ENCODE results near the gene SLC30A2.

The SLC30A2 gene

DNA sequence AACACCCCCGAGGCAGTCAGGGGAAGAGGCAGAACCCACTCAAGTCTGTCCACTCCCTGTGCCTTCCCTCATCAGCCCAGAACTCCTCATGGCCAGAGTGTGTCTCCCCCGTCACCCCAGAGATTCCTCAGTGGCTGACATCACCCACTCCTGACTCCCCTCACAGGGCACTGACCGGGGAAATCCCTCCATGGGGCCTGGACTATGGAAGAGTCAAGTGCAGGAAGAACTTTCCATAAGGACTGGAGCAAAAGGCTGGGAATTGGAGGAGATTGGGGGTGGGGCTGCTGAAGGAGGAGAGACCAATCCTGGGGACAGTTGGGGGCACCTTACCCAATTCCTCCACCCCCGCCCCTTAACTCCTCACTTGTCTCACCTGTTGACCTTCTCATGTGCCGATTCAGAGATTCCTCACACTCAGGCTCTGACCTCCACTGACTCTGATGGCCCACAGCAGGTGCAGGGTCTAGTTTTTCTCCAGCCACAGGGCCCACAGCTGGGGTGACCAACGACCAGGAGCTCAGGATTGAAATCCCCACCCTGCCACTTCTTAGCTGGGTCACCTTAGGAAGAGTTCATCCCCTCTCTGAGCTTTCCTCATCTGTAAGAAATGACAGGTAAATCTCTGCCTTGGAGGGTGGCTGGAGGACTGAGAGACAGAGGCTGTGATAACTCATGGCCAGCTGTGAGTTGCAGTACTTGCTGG lies 24.8 kb downstream of the SLC30A2 start:
- DNase-seq: no peak

GRCh38 chr1:26020330-26020768 lies 25.6 kb downstream of the SLC30A2 start:
- no peak for DNase-seq

- DNase-seq: no peak
Measured at GRCh38 chr1:26019641-26020315, 26.1 kb downstream of the SLC30A2 start.

GRCh38 chr1:26017606-26018005 lies 28.3 kb downstream of the SLC30A2 start:
- DNase-seq: no peak

- peak; percentile 22 for DNase-seq
Measured at GRCh38 chr1:26016953-26017545, 28.9 kb downstream of the SLC30A2 start.

DNA sequence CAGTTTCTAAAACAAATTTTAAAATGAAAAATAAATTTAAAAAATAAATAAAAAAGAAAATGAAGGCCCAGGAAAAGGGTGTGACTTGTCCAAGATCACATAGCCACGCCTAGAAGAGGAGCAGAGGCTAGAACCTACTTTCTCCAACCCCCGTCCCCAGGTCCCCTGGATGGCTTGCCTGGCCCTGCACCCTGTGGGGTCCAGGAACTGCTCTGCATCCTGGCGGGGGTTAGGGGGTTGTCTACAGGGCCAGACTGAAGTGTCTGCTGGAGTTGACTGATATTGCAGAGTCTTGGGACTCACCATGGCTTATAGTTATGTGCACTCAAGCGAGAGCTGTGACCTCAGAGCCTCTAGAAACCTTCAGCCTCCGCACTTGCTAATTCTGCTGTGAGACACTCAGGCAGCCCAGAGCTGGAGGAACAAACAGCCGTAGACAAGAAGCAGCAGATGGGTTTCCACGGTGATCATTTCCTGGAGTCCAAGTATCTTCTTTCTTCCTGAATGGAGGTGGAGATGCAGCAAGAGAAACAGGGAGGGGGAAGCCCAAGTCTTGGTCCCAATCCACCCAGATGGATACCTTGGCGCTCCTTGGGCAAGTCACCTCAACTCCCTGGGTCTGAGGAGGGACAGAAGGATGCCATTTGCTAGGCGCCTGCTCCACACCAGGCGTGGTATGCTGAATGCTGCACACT lies 29.5 kb downstream of the SLC30A2 start:
- DNase-seq: peak; percentile 39

GRCh38 chr1:26015358-26015757 lies 30.6 kb downstream of the SLC30A2 start:
- peak; percentile 94 for DNase-seq

GRCh38 chr1:26014179-26014578 lies 31.7 kb downstream of the SLC30A2 start:
- no peak for DNase-seq

- no peak for DNase-seq
Measured at GRCh38 chr1:26012864-26013263, 33.1 kb downstream of the SLC30A2 start.

- DNase-seq: no peak
Measured at GRCh38 chr1:26010825-26011224, 35.1 kb downstream of the SLC30A2 start.

DNA sequence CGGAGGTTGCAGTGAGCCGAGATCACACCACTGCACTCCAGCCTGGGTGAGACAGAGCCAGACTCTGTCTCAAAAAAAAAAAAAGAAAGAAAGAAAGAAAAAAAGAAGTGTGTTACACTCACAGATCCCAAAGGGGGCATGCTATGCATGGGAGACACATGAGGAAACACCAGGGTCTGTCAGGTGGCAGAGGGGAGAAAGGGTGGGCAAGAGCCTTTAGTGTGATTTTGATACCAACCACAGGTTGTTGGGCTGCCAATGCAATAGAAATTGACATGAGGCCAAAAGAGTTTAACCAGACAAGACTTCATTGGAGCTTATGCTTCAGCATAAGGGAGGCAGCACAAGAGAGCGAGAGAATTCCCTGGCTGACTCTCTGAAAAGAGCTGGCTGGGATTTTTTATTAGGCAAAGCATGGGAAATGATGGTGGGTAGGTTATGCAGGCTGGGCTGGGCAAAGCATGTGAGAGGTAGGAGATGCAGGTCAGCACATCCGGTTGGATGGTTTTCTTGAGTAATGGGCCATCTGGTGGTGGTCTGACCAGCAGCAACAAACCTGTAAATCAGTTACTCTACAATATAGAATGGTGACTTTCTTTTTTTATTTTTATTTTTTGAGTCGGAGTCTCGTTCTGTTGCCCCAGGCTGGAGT lies 36.0 kb downstream of the SLC30A2 start:
- no peak for DNase-seq

DNA sequence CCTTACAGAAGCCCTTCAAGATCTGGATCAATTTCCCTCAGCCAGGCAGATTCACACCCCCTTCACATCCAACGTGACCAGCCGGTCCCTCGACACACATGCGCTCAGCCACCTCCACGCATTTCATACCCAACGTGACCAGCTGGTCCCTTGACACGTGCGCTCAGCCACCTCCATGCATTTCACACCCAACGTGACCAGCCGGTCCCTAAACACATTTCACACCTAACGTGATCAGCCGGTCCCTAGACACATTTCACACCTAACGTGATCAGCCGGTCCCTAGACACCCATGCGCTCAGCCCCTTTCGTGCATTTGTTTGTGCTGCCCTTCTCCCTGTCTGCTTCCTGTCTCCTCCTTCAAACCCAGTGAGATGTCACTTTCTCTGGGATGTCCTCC lies 39.2 kb downstream of the SLC30A2 start:
- DNase-seq: no peak

DNA sequence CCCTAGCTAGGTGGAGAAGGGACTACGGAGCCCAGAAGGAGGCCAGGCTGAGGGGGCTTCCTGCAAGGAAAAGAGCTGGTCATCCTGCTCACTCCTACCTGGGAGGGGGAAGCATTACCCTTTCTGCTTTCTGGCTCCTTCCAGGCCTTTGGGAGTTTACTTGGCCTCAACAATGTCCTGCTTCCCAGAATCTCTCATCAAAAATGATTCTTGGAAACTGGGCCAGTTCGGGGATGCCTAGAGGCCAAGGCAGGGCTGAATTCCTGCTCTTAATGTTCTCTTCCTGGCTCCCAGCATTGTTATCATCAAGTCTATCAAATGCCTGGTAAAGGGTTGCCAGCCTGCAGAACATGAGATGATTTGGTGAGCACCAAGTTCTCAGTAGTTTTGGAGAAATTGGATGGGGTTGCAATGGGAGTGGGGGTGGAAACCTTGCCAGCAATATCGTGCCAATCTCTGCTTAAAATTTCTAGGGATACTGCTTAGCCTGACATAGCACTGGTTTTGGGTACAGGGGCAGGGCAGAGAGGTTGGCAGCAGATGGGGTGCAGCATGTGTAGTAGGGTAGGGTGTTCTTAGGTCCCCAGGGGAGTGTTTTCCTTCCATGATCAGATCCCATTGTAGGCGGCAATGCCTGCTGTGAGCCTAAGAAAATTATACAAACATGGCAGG lies 40.3 kb downstream of the SLC30A2 start:
- DNase-seq: no peak

GRCh38 chr1:26003756-26004155 lies 42.2 kb downstream of the SLC30A2 start:
- DNase-seq: no peak

DNA sequence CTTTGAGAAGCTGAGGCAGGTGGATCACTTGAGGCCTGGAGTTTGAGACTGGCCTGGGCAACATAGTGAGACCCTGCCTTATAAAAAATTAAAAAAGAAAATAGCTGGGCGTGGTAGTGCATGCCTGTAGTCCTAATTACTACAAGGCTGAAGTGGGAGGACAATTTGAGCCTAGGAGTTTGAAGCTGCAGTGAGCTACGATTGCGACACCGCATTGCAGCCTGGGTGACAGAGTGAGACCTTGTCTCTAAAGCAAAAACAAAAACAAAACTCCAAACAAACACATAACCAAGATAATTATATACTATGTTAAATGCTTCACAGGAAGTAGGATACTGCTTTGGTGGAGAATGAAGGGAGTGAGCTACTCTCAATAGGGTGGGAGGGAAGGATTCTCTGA lies 42.7 kb downstream of the SLC30A2 start:
- peak; percentile 42 for DNase-seq

GRCh38 chr1:25999041-25999800 lies 46.7 kb downstream of the SLC30A2 start:
- DNase-seq: no peak

GRCh38 chr1:25997828-25998761 lies 47.8 kb downstream of the SLC30A2 start, which contains the start of gene PAFAH2:
TSS of gene PAFAH2 (minus strand) at chr1:25998063. CDS start at chr1:25990816, 7,247 bp downstream.
- peak; percentile 99 for DNase-seq

DNA sequence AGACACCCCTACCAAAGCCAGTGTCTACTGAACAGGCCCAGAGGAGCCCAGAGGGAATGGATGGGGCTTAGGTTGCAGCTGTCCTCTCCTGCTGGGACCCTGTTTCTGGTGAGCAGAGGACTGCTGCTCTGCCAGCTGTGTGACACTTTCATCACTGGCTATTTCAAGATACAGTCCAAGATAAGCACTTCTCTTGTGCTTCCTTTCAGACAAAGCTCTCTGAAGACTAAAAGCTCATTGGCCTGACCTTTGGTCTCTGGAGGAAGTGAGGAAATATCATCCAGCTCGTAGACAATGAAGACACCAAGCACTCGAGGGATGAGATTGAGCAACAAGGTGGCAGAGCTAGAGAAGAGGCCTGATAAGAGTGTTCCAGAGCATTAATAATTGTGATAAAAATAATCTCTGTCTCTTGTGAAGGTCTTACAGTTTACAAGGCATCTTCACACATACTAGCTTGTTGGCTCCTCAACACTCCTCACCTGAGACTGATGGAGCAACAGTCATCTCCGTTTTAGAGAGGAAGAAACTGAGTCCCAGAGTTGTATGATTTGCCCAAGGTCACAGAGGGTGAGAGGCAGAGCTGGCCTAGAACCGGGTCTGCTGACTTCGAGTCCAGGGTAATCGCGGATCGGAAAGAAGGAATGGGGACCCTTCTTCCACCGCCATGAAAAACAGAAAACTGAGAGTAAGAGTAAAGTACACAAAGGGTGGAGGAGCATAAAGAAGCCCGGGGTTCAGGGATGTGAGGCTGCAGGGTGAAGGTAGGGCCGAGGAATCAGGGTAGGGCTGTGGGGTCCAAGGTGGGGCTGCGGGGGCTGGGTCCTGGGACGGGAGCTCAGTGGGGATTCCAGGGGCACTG lies 48.7 kb downstream of the SLC30A2 start:
- DNase-seq: peak; percentile 91

Data from suppressor macrophage treated with lipopolysaccharide for 4 hours (primary cell).